Body of pancreas (tissue), 4 donors: Measurements from ENCODE around the gene SIDT1. TPM values are rescaled to one million over a fixed set of nuclear protein-coding genes. Genes with fewer than 3 reads are reported as not detected.
A peak's percentile ranks its signal among the peaks of the same experiment; 100 is the strongest.

Experiments used
- ATAC-seq: fragments of 150-250 bp; one replicate; pipeline ENCODE4 v1.9.1; 2016
- DNase-seq, 4 donors: peaks; one replicate each; pipeline ENCODE4 v3.0.0-alpha.2; 2019
- H3K27ac ChIP-seq, 4 donors: fragments of 200-600 bp; sonication (generic); 1 replicate in 3 of 4; 2 replicates in 1 of 4; pipeline versions ENCODE4 v1.5.1 to v1.6.1; 2016 to 2019; ENCODE audit warnings: mild to moderate bottlenecking in 1 of 4, mixed read lengths in 1 of 4, moderate library complexity in 1 of 4
- H3K27me3 ChIP-seq, 2 donors: fragments of 200-600 bp; sonication (generic); one replicate each; pipeline ENCODE4 v1.6.0; 2016; ENCODE audit warnings: mild to moderate bottlenecking in 1 of 2
- H3K36me3 ChIP-seq, 2 donors: fragments of 200-600 bp; sonication (generic); replicated peaks in 1 of 2; 2 replicates each; pipeline ENCODE4 v1.5.1; 2016; ENCODE audit warnings: low read depth in 2 of 2; ENCODE audit not compliant: insufficient read depth in 1 of 2
- H3K4me1 ChIP-seq: fragments of 200-600 bp; sonication (generic); one replicate; pipeline ENCODE4 v1.6.0; 2016
- H3K4me3 ChIP-seq, 2 donors: fragments of 200-600 bp; sonication (generic); 1 replicate in 1 of 2; 2 replicates in 1 of 2; pipeline ENCODE4 v1.5.1; 2016 to 2019
- H3K9me3 ChIP-seq, 3 donors: fragments of 200-600 bp; sonication (generic); 1 replicate in 2 of 3; 2 replicates in 1 of 3; pipeline ENCODE4 v1.5.1; 2016
- POLR2A ChIP-seq, 3 donors: fragments of 450-650 bp; IDR thresholded peaks; one replicate each; pipeline ENCODE4 v1.6.1; 2016; ENCODE audit warnings: antibody characterized with exemption in 3 of 3, mild to moderate bottlenecking in 2 of 3
- whole genome bisulfite sequencing, 2 donors: methylation state at CpG; one replicate each; pipeline ENCODE4 v1.1.5; 2017; 5-methylcytosine and 5-hydroxymethylcytosine counted together
- intact Hi-C: fragments of 100-400 bp; cut with DNase I; formaldehyde crosslinking; loops from one replicate; pipeline ENCODE4 v1.15.1; 2023
- total RNA-seq, 2 donors: library from RNA; depleted of rRNA; stranded (reverse); fragments of >200 nt; gene quantifications; one replicate each; pipeline ENCODE4 v1.1.0, GENCODE V29; 2016
- TF ChIP-seq, protein P1 (sequence below), 7 experiments: fragments of 450-650 bp in 4 of 7; fragments of 200-600 bp in 3 of 7; sonication (generic) in 3 of 7; IDR thresholded peaks; one replicate each; pipeline ENCODE4 v1.5.1; 2016 to 2019; ENCODE audit warnings: antibody characterized with exemption in 7 of 7

Gene SIDT1
- total RNA-seq, 2 donors from 2014 or later, result 1.6 to 8.8 TPM

DNA sequence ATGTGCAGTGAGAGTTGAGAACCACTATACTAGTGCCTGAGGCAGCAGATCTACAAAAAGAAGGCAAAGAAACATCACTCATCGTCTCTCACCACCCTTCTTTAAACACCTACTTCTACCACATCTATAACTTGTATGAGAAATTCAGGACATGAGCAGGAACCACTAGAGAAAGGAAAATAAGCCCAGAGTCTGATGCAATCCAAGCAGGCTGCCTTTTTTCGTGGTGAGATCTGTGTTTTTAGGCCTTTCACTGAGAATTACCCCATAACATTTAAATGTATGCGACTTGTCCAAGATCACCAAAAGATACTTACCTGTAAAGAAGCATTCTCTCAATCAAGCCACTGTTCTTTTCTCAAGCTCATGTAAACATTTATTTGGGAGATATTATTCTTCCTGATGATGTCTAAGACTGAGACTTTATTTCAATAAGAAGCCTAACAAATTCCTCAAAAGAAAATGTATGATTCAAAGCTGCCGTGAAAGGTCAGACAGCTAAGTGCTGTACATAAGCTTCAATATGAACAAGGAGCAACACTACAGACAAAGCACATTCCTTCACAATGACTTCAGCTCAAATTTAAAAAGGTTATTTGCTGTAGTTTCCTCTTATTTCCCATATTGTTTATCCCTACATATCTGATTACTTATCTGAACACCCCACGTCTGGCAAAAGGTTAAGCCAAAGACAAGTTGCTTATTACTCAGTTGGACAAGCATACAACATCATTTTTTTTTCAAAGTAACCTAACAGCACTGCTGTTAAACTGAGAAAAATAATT is 33.9 kb upstream of the SIDT1 start:
- intact Hi-C loops, result loop anchor here (10.0 kb wide), 1 partner anchor 126 kb away; no protein-coding TSS in a partner anchor
- Histone ChIP-seq H3K4me3 (no peak overlapping the region), H3K27ac (no peak overlapping the region), H3K27me3 (no peaks in the 10 kb centered on the region), H3K36me3 (peaks cover 0 to 9% of the 10 kb centered on the region in 2 donors), H3K9me3 (no peaks in the 10 kb centered on the region), H3K4me1 (no peaks in the 10 kb centered on the region)
- ATAC-seq, result no peak
- no peak for TF ChIP-seq POLR2A (IDR thresholded peaks at IDR 0.05)
- TF ChIP-seq, protein P1, sequence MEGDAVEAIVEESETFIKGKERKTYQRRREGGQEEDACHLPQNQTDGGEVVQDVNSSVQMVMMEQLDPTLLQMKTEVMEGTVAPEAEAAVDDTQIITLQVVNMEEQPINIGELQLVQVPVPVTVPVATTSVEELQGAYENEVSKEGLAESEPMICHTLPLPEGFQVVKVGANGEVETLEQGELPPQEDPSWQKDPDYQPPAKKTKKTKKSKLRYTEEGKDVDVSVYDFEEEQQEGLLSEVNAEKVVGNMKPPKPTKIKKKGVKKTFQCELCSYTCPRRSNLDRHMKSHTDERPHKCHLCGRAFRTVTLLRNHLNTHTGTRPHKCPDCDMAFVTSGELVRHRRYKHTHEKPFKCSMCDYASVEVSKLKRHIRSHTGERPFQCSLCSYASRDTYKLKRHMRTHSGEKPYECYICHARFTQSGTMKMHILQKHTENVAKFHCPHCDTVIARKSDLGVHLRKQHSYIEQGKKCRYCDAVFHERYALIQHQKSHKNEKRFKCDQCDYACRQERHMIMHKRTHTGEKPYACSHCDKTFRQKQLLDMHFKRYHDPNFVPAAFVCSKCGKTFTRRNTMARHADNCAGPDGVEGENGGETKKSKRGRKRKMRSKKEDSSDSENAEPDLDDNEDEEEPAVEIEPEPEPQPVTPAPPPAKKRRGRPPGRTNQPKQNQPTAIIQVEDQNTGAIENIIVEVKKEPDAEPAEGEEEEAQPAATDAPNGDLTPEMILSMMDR (IDR thresholded peaks at IDR 0.05), result no peak
- WGBS, 2 donors, result 72 to 73% methylated on average over 5 of the region's 5 CpGs
- DNase-seq, result no peak

- Histone ChIP-seq H3K9me3 (no peaks in the 10 kb centered on the region), H3K4me1 (no peaks in the 10 kb centered on the region), H3K4me3 (no peak overlapping the region), H3K36me3 (peaks cover 0 to 9% of the 10 kb centered on the region in 2 donors), H3K27me3 (no peaks in the 10 kb centered on the region), H3K27ac (no peak overlapping the region)
- WGBS, 2 donors, result 14 to 27% methylated on average over 1 of the region's 1 CpG
- TF ChIP-seq, protein P1 (IDR thresholded peaks at IDR 0.05), result no peak
- DNase-seq, result no peak
- intact Hi-C loops, result loop anchor here (10.0 kb wide), 1 partner anchor 126 kb away; no protein-coding TSS in a partner anchor
- no peak for ATAC-seq
Measured at GRCh38 chr3:113499081-113499480, 33.3 kb upstream of the SIDT1 start.

- Histone ChIP-seq H3K27ac (no peak overlapping the region), H3K4me1 (peaks cover 10% of the 10 kb centered on the region), H3K27me3 (no peaks in the 10 kb centered on the region), H3K4me3 (no peak overlapping the region), H3K9me3 (no peaks in the 10 kb centered on the region), H3K36me3 (peaks cover 0 to 9% of the 10 kb centered on the region in 2 donors)
- 78 to 91% methylated on average over 2 of the region's 2 CpGs for WGBS, 2 donors
- no peak for ATAC-seq
- no peak for DNase-seq
- intact Hi-C loops, result no loop called here
- no peak for TF ChIP-seq POLR2A (IDR thresholded peaks at IDR 0.05)
- TF ChIP-seq, protein P1 (IDR thresholded peaks at IDR 0.05), result no peak
Measured at GRCh38 chr3:113501597-113501996, 30.8 kb upstream of the SIDT1 start.

DNA sequence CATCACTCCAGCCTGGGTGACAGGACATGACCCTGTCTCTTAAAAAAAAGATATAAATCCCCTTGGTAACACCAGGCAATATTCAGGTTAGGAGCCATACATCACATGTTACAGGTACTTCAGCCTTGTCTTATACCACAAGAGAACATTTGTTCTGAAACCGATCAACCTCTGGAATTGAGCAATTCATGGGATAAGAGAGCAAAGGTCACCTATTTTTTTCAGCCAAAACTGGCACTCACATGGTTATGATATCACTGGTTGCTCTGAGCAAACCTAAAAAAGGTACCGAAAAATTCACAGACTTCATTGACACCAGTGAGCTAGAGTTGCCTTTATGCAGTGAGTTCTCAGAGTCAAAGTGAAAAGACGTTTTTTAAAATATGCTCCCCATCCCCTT is 26.5 kb upstream of the SIDT1 start:
- H3K4me3 ChIP-seq, result no peak overlapping the region
- ATAC-seq (peak; percentile 63), DNase-seq (peak in 1 of 4 donors; percentile 7)
- no peaks in the 10 kb centered on the region for H3K36me3 ChIP-seq
- WGBS, 2 donors, result 35 to 52% methylated on average over 3 of the region's 3 CpGs
- intact Hi-C loops, result no loop called here
- H3K4me1 ChIP-seq, result peaks cover 10% of the 10 kb centered on the region
- H3K9me3 ChIP-seq, result no peaks in the 10 kb centered on the region
- no peak for TF ChIP-seq POLR2A (IDR thresholded peaks at IDR 0.05)
- TF ChIP-seq, protein P1 (IDR thresholded peaks at IDR 0.05), result no peak
- no peak overlapping the region for H3K27ac ChIP-seq
- H3K27me3 ChIP-seq, result no peaks in the 10 kb centered on the region
